Neural progenitor cell (in vitro differentiated cells): ENCODE data around the gene RPTOR.

ENCODE experiments used
- CTCF ChIP-seq: fragments of 200-600 bp; sonication (generic); IDR thresholded peaks from 2 replicates; pipeline ENCODE4 v1.5.1; 2017; ENCODE audit warnings: antibody characterized with exemption, mild to moderate bottlenecking
- EZH2 ChIP-seq: fragments of 200-600 bp; sonication (generic); IDR thresholded peaks from 2 replicates; pipeline ENCODE4 v1.6.1; 2017; ENCODE audit warnings: antibody characterized with exemption, mild to moderate bottlenecking, moderate library complexity
- EZH2phosphoT487 ChIP-seq: fragments of 200-600 bp; sonication (generic); IDR thresholded peaks from 2 replicates; pipeline ENCODE4 v1.6.1; 2017; ENCODE audit warnings: antibody characterized with exemption

GRCh38 chr17:80564545-80564944 is 19.9 kb downstream of the RPTOR start:
- TF ChIP-seq CTCF (no peak), EZH2 (no peak), EZH2phosphoT487 (no peak)
